WTC11 (cell line): Measurements from ENCODE around the gene AP3M1. TPM values are rescaled to one million over a fixed set of nuclear protein-coding genes. Genes with fewer than 3 reads are reported as not detected.

ENCODE experiments used
- ATAC-seq: fragments of 200-7000 bp; cut with Tn5 transposase; 2 replicates; pipeline ENCODE4 v1.10.0; 2021; ENCODE audit warnings: mild to moderate bottlenecking, moderate library complexity
- CTCF ChIA-PET: fragments of 300-600 bp; sonication (Branson Sonifier 250); formaldehyde crosslinking; loops from one replicate; lab custom pipeline; 2021; ENCODE audit warnings: antibody characterized with exemption; lab: Charles Lee
- POLR2A ChIA-PET: fragments of 350-600 bp; sonication (Branson Sonifier 250); formaldehyde crosslinking; loops from one replicate; lab custom pipeline; 2021; ENCODE audit warnings: antibody characterized with exemption; lab: Charles Lee
- DNase-seq: peaks from one replicate; pipeline ENCODE4 v3.0.0; 2021; ENCODE audit warnings: low spot score
- H3K27ac Mint-ChIP-seq: 2 replicates; pipeline ENCODE4 v1.8.0; 2021; ENCODE audit warnings: mixed read lengths
- H3K27me3 Mint-ChIP-seq: 2 replicates; pipeline ENCODE4 v1.8.0; 2021; ENCODE audit warnings: low read depth, mild to moderate bottlenecking, moderate library complexity, mixed read lengths
- H3K36me3 Mint-ChIP-seq: 2 replicates; pipeline ENCODE4 v1.8.0; 2021; ENCODE audit warnings: mixed read lengths
- H3K4me1 Mint-ChIP-seq: 2 replicates; pipeline ENCODE4 v1.8.0; 2022; ENCODE audit warnings: mixed read lengths
- H3K4me3 Mint-ChIP-seq: 2 replicates; pipeline ENCODE4 v1.8.0; 2021; ENCODE audit warnings: mild to moderate bottlenecking, moderate library complexity, mixed read lengths
- H3K9me3 Mint-ChIP-seq: 2 replicates; pipeline ENCODE4 v1.8.0; 2021; ENCODE audit warnings: mixed read lengths
- AFF4 ChIP-seq: sonication (generic); formaldehyde crosslinking; IDR thresholded peaks from 2 replicates; pipeline ENCODE4 v1.8.1; 2023; ENCODE audit warnings: mild to moderate bottlenecking, missing genetic modification reagents, borderline replicate concordance
- ATF6 ChIP-seq: sonication (generic); formaldehyde crosslinking; IDR thresholded peaks from 2 replicates; pipeline ENCODE4 v1.8.1; 2023; ENCODE audit warnings: mild to moderate bottlenecking, missing genetic modification reagents
- CDX4 ChIP-seq: fragments of 250-450 bp; sonication (Bioruptor Pico); IDR thresholded peaks from 2 replicates; pipeline ENCODE4 v1.9.0; 2021; ENCODE audit warnings: moderate library complexity, mild to moderate bottlenecking, inconsistent platforms, borderline replicate concordance
- CTCF ChIP-seq: fragments of 200-600 bp; IDR thresholded peaks from 2 replicates; pipeline ENCODE4 v1.8.0; 2022; ENCODE audit warnings: antibody characterized with exemption
- FOXJ3 ChIP-seq: sonication (generic); formaldehyde crosslinking; IDR thresholded peaks from 2 replicates; pipeline ENCODE4 v1.9.0; 2021; ENCODE audit warnings: missing genetic modification reagents, mild to moderate bottlenecking, borderline replicate concordance
- FOXP4 ChIP-seq: sonication (generic); formaldehyde crosslinking; IDR thresholded peaks from 2 replicates; pipeline ENCODE4 v1.8.0; 2022; ENCODE audit warnings: mild to moderate bottlenecking, missing genetic modification reagents
- HMGA2 ChIP-seq: fragments of 250-450 bp; sonication (Bioruptor Pico); IDR thresholded peaks from 2 replicates; pipeline ENCODE4 v1.4.0; 2021; ENCODE audit warnings: mild to moderate bottlenecking, moderate library complexity
- MLX ChIP-seq: sonication (generic); formaldehyde crosslinking; IDR thresholded peaks from 2 replicates; pipeline ENCODE4 v1.8.1; 2023; ENCODE audit warnings: mild to moderate bottlenecking, missing genetic modification reagents, moderate library complexity
- MYBL2 ChIP-seq: sonication (generic); formaldehyde crosslinking; IDR thresholded peaks from 2 replicates; pipeline ENCODE4 v1.8.1; 2023; ENCODE audit warnings: mild to moderate bottlenecking, moderate library complexity, missing genetic modification reagents
- SOX15 ChIP-seq: fragments of 250-450 bp; sonication (Bioruptor Pico); IDR thresholded peaks from 2 replicates; pipeline ENCODE4 v1.9.0; 2021; ENCODE audit warnings: mild to moderate bottlenecking
- TCF7 ChIP-seq: sonication (generic); formaldehyde crosslinking; IDR thresholded peaks from 2 replicates; pipeline ENCODE4 v1.8.0; 2022; ENCODE audit warnings: mild to moderate bottlenecking, low read depth, missing genetic modification reagents, moderate library complexity
- TEAD1 ChIP-seq: sonication (generic); formaldehyde crosslinking; IDR thresholded peaks from 2 replicates; pipeline ENCODE4 v1.8.0; 2022; ENCODE audit warnings: mild to moderate bottlenecking, missing genetic modification reagents
- TP53 ChIP-seq: sonication (generic); formaldehyde crosslinking; IDR thresholded peaks from 2 replicates; pipeline ENCODE4 v1.8.1; 2023; ENCODE audit warnings: mild to moderate bottlenecking, missing genetic modification reagents
- USF1 ChIP-seq: sonication (generic); formaldehyde crosslinking; IDR thresholded peaks from 2 replicates; pipeline ENCODE4 v1.8.0; 2022; ENCODE audit warnings: mild to moderate bottlenecking, missing genetic modification reagents
- ZBTB21 ChIP-seq: sonication (generic); formaldehyde crosslinking; IDR thresholded peaks from 2 replicates; pipeline ENCODE4 v1.8.1; 2023; ENCODE audit warnings: mild to moderate bottlenecking, missing genetic modification reagents, borderline replicate concordance
- ZNF396 ChIP-seq: fragments of 250-450 bp; sonication (Bioruptor Pico); IDR thresholded peaks from 2 replicates; pipeline ENCODE4 v1.8.0; 2021; ENCODE audit warnings: mild to moderate bottlenecking, moderate library complexity, borderline replicate concordance
- ZNF416 ChIP-seq: fragments of 250-450 bp; sonication (Bioruptor Pico); IDR thresholded peaks from 2 replicates; pipeline ENCODE4 v1.9.0; 2021; ENCODE audit warnings: mild to moderate bottlenecking, inconsistent platforms
- ZNF425 ChIP-seq: fragments of 250-450 bp; sonication (Bioruptor Pico); conservative IDR thresholded peaks from 2 replicates; pipeline ENCODE4 v1.9.0; 2021; ENCODE audit warnings: mild to moderate bottlenecking
- total RNA-seq: library from RNA; stranded (reverse); gene quantifications from 3 replicates; pipeline ENCODE4 v1.2.3, GENCODE V29; 2021

The AP3M1 gene
- total RNA-seq, 1 experiment from 2014 or later = 37.3 TPM

- CTCF ChIA-PET = interaction anchor here (0.6 to 3.8 kb wide), 30 partner anchors 9 to 202 kb away, joined by 3 to 57 read pairs (median 4); no protein-coding TSS in a partner anchor
- POLR2A ChIA-PET = interaction anchor here (0.6 kb wide), 1 partner anchor 20 kb away, joined by 3 read pairs; no protein-coding TSS in a partner anchor
- Mint-ChIP-seq H3K4me1 (peaks cover 52% of the 10 kb centered on the region), H3K36me3 (peaks cover 30% of the 10 kb centered on the region), H3K9me3 (no peaks in the 10 kb centered on the region), H3K27ac (peak overlapping the region; percentile 54; the same call in 1 of the 2 replicates), H3K27me3 (no peaks in the 10 kb centered on the region), H3K4me3 (no peak overlapping the region)
- TF ChIP-seq TCF7 (CRISPR knock-in tag) (no peak), CTCF (peak; percentile 59)
- peak; percentile 71 for ATAC-seq
- peak; percentile 40 for DNase-seq
Measured at GRCh38 chr10:74081192-74081803, 69.3 kb downstream of the AP3M1 start.

GRCh38 chr10:74079936-74080590, 70.6 kb downstream of the AP3M1 start:
- Mint-ChIP-seq H3K27me3 (no peaks in the 10 kb centered on the region), H3K27ac (peak overlapping the region; percentile 90), H3K4me1 (peaks cover 54% of the 10 kb centered on the region), H3K36me3 (peaks cover 25% of the 10 kb centered on the region), H3K4me3 (peak overlapping the region; percentile 47), H3K9me3 (no peaks in the 10 kb centered on the region)
- CTCF ChIA-PET = interaction anchor here (0.7 to 3.8 kb wide), 9 partner anchors 10 to 201 kb away, joined by 3 to 57 read pairs (median 4); no protein-coding TSS in a partner anchor
- DNase-seq (no peak), ATAC-seq (no peak)
- POLR2A ChIA-PET = interaction anchor here (0.6 kb wide), 2 partner anchors 21 to 101 kb away, joined by 3 to 8 read pairs; no protein-coding TSS in a partner anchor
- TF ChIP-seq MLX (CRISPR knock-in tag) (no peak), ZNF396 (CRISPR knock-in tag) (no peak), ZNF416 (CRISPR knock-in tag) (no peak), FOXJ3 (CRISPR knock-in tag) (no peak), ZBTB21 (no peak), ZNF425 (CRISPR knock-in tag) (no peak), AFF4 (CRISPR knock-in tag) (no peak), USF1 (CRISPR knock-in tag) (no peak), TP53 (CRISPR knock-in tag) (no peak), CDX4 (CRISPR knock-in tag) (no peak), ATF6 (CRISPR knock-in tag) (no peak), HMGA2 (CRISPR knock-in tag) (no peak), TEAD1 (CRISPR knock-in tag) (no peak), SOX15 (CRISPR knock-in tag) (no peak), MYBL2 (no peak), FOXP4 (no peak)
